BJ (cell line): ENCODE data around the gene BRINP2. TPM values are rescaled to one million over a fixed set of nuclear protein-coding genes. Genes with fewer than 3 reads are reported as not detected.

Experiments used
- CTCF ChIA-PET: fragments of 350-600 bp; formaldehyde crosslinking; extraction: SDS; loops from one replicate; lab custom pipeline; 2021; ENCODE audit warnings: antibody characterized with exemption, inconsistent platforms; lab: Yijun Ruan, JAX
- POLR2A ChIA-PET: fragments of 300-600 bp; sonication (Branson Sonifier 250); formaldehyde crosslinking; extraction: SDS; loops from one replicate; lab custom pipeline; 2021; ENCODE audit warnings: antibody characterized with exemption; lab: Charles Lee
- DNase-seq: peaks from one replicate; pipeline ENCODE4 v3.0.0-alpha.2; 2011; ENCODE audit warnings: low read depth
- H3K27me3 ChIP-seq: 2 replicates; pipeline ENCODE4 v1.6.0; 2011; ENCODE audit warnings: low read length; ENCODE audit not compliant: control insufficient read depth, insufficient read depth
- H3K36me3 ChIP-seq: 2 replicates; pipeline ENCODE4 v1.5.1; 2011; ENCODE audit warnings: low read length; ENCODE audit not compliant: control insufficient read depth, insufficient read depth
- H3K4me3 ChIP-seq: 2 replicates; pipeline ENCODE4 v1.5.1; 2011; ENCODE audit warnings: low read depth, mild to moderate bottlenecking, control low read depth, low read length
- CTCF ChIP-seq: IDR thresholded peaks from 2 replicates; pipeline ENCODE4 v1.5.1; 2011; ENCODE audit warnings: low read depth, mild to moderate bottlenecking, control low read depth, inconsistent platforms, low read length, moderate library complexity; ENCODE audit not compliant: insufficient read depth
- polyA plus RNA-seq: library from polyadenylated mRNA; depleted of rRNA; stranded (reverse); fragments of >200 nt; gene quantifications from 2 replicates; pipeline ENCODE4 v1.2.3, GENCODE V29; 2011

BRINP2 gene
- polyA plus RNA-seq, 1 experiment: 0.02 TPM

- no peak for DNase-seq
- H3K27me3 ChIP-seq: peaks cover 17% of the 10 kb centered on the region
- CTCF ChIA-PET: interaction anchor here (0.8 to 1.1 kb wide), 2 partner anchors 14 to 17 kb away, joined by 3 to 4 read pairs; no protein-coding TSS in a partner anchor
- peak within 1 kb of the TSS; percentile 31 for H3K4me3 ChIP-seq
- POLR2A ChIA-PET: no interaction called here
- TF ChIP-seq CTCF: no peak
- H3K36me3 ChIP-seq: no peaks in the 10 kb centered on the region
Measured at GRCh38 chr1:177164380-177165068, 6.2 kb upstream of the BRINP2 start, which contains the start of gene ASTN1. Gene ASTN1 (minus strand): TSS chr1:177164712. CDS start chr1:177164676, 36 bp downstream.

- no peak for TF ChIP-seq CTCF
- no peak overlapping the region for H3K4me3 ChIP-seq
- ChIA-PET POLR2A (no interaction called here), CTCF (interaction anchor here (0.8 to 2.3 kb wide), 3 partner anchors 14 to 267 kb away, joined by 3 to 10 read pairs (median 4); no protein-coding TSS in a partner anchor)
- DNase-seq: no peak
- H3K27me3 ChIP-seq: peaks cover 18% of the 10 kb centered on the region
- H3K36me3 ChIP-seq: no peaks in the 10 kb centered on the region
Measured at GRCh38 chr1:177165069-177165439, 5.7 kb upstream of the BRINP2 start.

GRCh38 chr1:177171536-177172123 is 872 bp downstream of the BRINP2 start:
- Histone ChIP-seq H3K27me3 (peaks cover 31% of the 10 kb centered on the region), H3K4me3 (peak overlapping the region; percentile 36; the same call in 1 of the 2 replicates), H3K36me3 (no peaks in the 10 kb centered on the region)
- ChIA-PET POLR2A (no interaction called here), CTCF (interaction anchor here (3.9 kb wide), 1 partner anchor 10 kb away, joined by 25 read pairs; no protein-coding TSS in a partner anchor)
- DNase-seq: no peak
- TF ChIP-seq CTCF: no peak

- DNase-seq: no peak
- POLR2A ChIA-PET: no interaction called here
- no peak for TF ChIP-seq CTCF
Measured at GRCh38 chr1:177172272-177172671, 1.5 kb downstream of the BRINP2 start.

GRCh38 chr1:177172866-177173265 is 2.1 kb downstream of the BRINP2 start:
- ChIA-PET CTCF (interaction anchor here (0.7 to 3.9 kb wide), 3 partner anchors 9 to 153 kb away, joined by 3 to 25 read pairs (median 4); no protein-coding TSS in a partner anchor), POLR2A (no interaction called here)
- no peak for TF ChIP-seq CTCF
- DNase-seq: no peak
- no peak overlapping the region for H3K4me3 ChIP-seq
- no peaks in the 10 kb centered on the region for H3K36me3 ChIP-seq
- peaks cover 31% of the 10 kb centered on the region for H3K27me3 ChIP-seq

More at GRCh38 chr1:177172272-177172671, 1.5 kb downstream of the BRINP2 start:
- peaks cover 31% of the 10 kb centered on the region for H3K27me3 ChIP-seq
- CTCF ChIA-PET: interaction anchor here (3.9 kb wide), 1 partner anchor 9 kb away, joined by 25 read pairs; no protein-coding TSS in a partner anchor
- H3K36me3 ChIP-seq: no peaks in the 10 kb centered on the region
- H3K4me3 ChIP-seq: no peak overlapping the region
